Measurements from ENCODE around the gene ZNF215. TPM values are rescaled to one million over a fixed set of nuclear protein-coding genes. Genes with fewer than 3 reads are reported as not detected.
"Not testable (repeated sequence)": the region's sequence is repeated elsewhere in the genome, so short reads cannot be mapped to it uniquely, and the experiment has no call there.

Gene ZNF215
- total RNA-seq, 1 donor from 2014 or later, result 2.9 TPM

- Mint-ChIP-seq H3K4me3 (ENCODE audit: unreplicated experiment) (no peak overlapping the region), H3K9me3 (ENCODE audit: unreplicated experiment) (no peaks in the 10 kb centered on the region), H3K36me3 (ENCODE audit: low read depth, unreplicated experiment) (no peaks in the 10 kb centered on the region), H3K4me1 (ENCODE audit: low read depth, unreplicated experiment) (no peaks in the 10 kb centered on the region), H3K27ac (ENCODE audit: unreplicated experiment) (no peak overlapping the region), H3K27me3 (ENCODE audit: low read depth, unreplicated experiment) (no peaks in the 10 kb centered on the region)
- Histone ChIP-seq H3K27me3 (ENCODE audit: insufficient read depth, low read length) (no peaks in the 10 kb centered on the region), H3K9ac (ENCODE audit: low read length) (no peak overlapping the region), H3K4me2 (ENCODE audit: low read length) (no peak overlapping the region), H4K20me1 (ENCODE audit: insufficient read depth, low read length) (no peaks in the 10 kb centered on the region), H2AFZ (ENCODE audit: low read depth, low read length) (no peak overlapping the region), H3K27ac (ENCODE audit: low read depth, low read length) (no peak overlapping the region), H3K79me2 (ENCODE audit: insufficient read depth, low read length) (peaks cover 6% of the 10 kb centered on the region), H3K4me1 (ENCODE audit: insufficient read depth, low read length) (peaks cover 6% of the 10 kb centered on the region), H3K4me3 (ENCODE audit: insufficient read depth, low read depth, low read length) (no peak overlapping the region), H3K9me3 (ENCODE audit: insufficient read depth, low read depth, low read length) (no peaks in the 10 kb centered on the region), H3K36me3 (ENCODE audit: insufficient read depth, low read length) (no peaks in the 10 kb centered on the region)
- TF ChIP-seq CTCF (IDR thresholded peaks at IDR 0.05; ENCODE audit: insufficient read depth, low read depth, low read length) (no peak), EZH2 (IDR thresholded peaks at IDR 0.05; ENCODE audit: insufficient read depth, low read length) (no peak)
- no peak for DNase-seq (ENCODE audit: low read depth)
- no peak for FAIRE-seq
Observed at GRCh38 chr11:6932145-6932544, 5.9 kb downstream of the ZNF215 start.

GRCh38 chr11:6941970-6942369 lies 15.7 kb downstream of the ZNF215 start:
- H3K9me3 Mint-ChIP-seq (ENCODE audit: unreplicated experiment), result no peaks in the 10 kb centered on the region
- Histone ChIP-seq H3K4me1 (ENCODE audit: insufficient read depth, low read length) (no peaks in the 10 kb centered on the region), H2AFZ (ENCODE audit: low read depth, low read length) (no peak overlapping the region), H3K9me3 (ENCODE audit: insufficient read depth, low read depth, low read length) (no peaks in the 10 kb centered on the region), H3K27ac (ENCODE audit: low read depth, low read length) (no peak overlapping the region), H3K9ac (ENCODE audit: low read length) (no peak overlapping the region), H3K4me2 (ENCODE audit: low read length) (no peak overlapping the region), H4K20me1 (ENCODE audit: insufficient read depth, low read length) (no peaks in the 10 kb centered on the region), H3K27me3 (ENCODE audit: insufficient read depth, low read length) (no peaks in the 10 kb centered on the region), H3K36me3 (ENCODE audit: insufficient read depth, low read length) (no peaks in the 10 kb centered on the region), H3K4me3 (ENCODE audit: insufficient read depth, low read depth, low read length) (no peak overlapping the region), H3K79me2 (ENCODE audit: insufficient read depth, low read length) (no peaks in the 10 kb centered on the region)
- peaks cover 3% of the 10 kb centered on the region for H3K36me3 Mint-ChIP-seq (ENCODE audit: low read depth, unreplicated experiment)
- H3K4me3 Mint-ChIP-seq (ENCODE audit: unreplicated experiment), result no peak overlapping the region
- no peak for FAIRE-seq
- H3K27me3 Mint-ChIP-seq (ENCODE audit: low read depth, unreplicated experiment), result no peaks in the 10 kb centered on the region
- DNase-seq (ENCODE audit: low read depth), result no peak
- H3K27ac Mint-ChIP-seq (ENCODE audit: unreplicated experiment), result no peak overlapping the region
- no peak for TF ChIP-seq EZH2 (IDR thresholded peaks at IDR 0.05; ENCODE audit: insufficient read depth, low read length)
- TF ChIP-seq CTCF (IDR thresholded peaks at IDR 0.05; ENCODE audit: insufficient read depth, low read depth, low read length), result no peak
- H3K4me1 Mint-ChIP-seq (ENCODE audit: low read depth, unreplicated experiment), result no peaks in the 10 kb centered on the region

GRCh38 chr11:6943131-6943530 lies 16.9 kb downstream of the ZNF215 start:
- Mint-ChIP-seq H3K9me3 (ENCODE audit: unreplicated experiment) (no peaks in the 10 kb centered on the region), H3K4me1 (ENCODE audit: low read depth, unreplicated experiment) (no peaks in the 10 kb centered on the region), H3K4me3 (ENCODE audit: unreplicated experiment) (no peak overlapping the region), H3K36me3 (ENCODE audit: low read depth, unreplicated experiment) (peaks cover 3% of the 10 kb centered on the region), H3K27ac (ENCODE audit: unreplicated experiment) (no peak overlapping the region), H3K27me3 (ENCODE audit: low read depth, unreplicated experiment) (no peaks in the 10 kb centered on the region)
- H3K36me3 ChIP-seq (ENCODE audit: insufficient read depth, low read length), result no peaks in the 10 kb centered on the region
- H3K9me3 ChIP-seq (ENCODE audit: insufficient read depth, low read depth, low read length), result no peaks in the 10 kb centered on the region
- H3K4me2 ChIP-seq (ENCODE audit: low read length), result no peak overlapping the region
- H3K27me3 ChIP-seq (ENCODE audit: insufficient read depth, low read length), result no peaks in the 10 kb centered on the region
- FAIRE-seq (no peak), DNase-seq (ENCODE audit: low read depth) (peak; percentile 18)
- H3K4me1 ChIP-seq (ENCODE audit: insufficient read depth, low read length), result no peaks in the 10 kb centered on the region
- H3K79me2 ChIP-seq (ENCODE audit: insufficient read depth, low read length), result no peaks in the 10 kb centered on the region
- H4K20me1 ChIP-seq (ENCODE audit: insufficient read depth, low read length), result no peaks in the 10 kb centered on the region
- H3K9ac ChIP-seq (ENCODE audit: low read length), result no peak overlapping the region
- TF ChIP-seq CTCF (IDR thresholded peaks at IDR 0.05; ENCODE audit: insufficient read depth, low read depth, low read length), result no peak
- no peak for TF ChIP-seq EZH2 (IDR thresholded peaks at IDR 0.05; ENCODE audit: insufficient read depth, low read length)
- no peak overlapping the region for H2AFZ ChIP-seq (ENCODE audit: low read depth, low read length)
- no peak overlapping the region for H3K4me3 ChIP-seq (ENCODE audit: insufficient read depth, low read depth, low read length)
- no peak overlapping the region for H3K27ac ChIP-seq (ENCODE audit: low read depth, low read length)

GRCh38 chr11:6954248-6954647 lies 28.0 kb downstream of the ZNF215 start:
- H3K4me3 ChIP-seq (ENCODE audit: insufficient read depth, low read depth, low read length); H3K36me3 ChIP-seq (ENCODE audit: insufficient read depth, low read length); H3K27ac Mint-ChIP-seq (ENCODE audit: unreplicated experiment); H3K4me1 Mint-ChIP-seq (ENCODE audit: low read depth, unreplicated experiment); H3K27ac ChIP-seq (ENCODE audit: low read depth, low read length); H3K4me2 ChIP-seq (ENCODE audit: low read length); H3K36me3 Mint-ChIP-seq (ENCODE audit: low read depth, unreplicated experiment); DNase-seq (ENCODE audit: low read depth); H3K9ac ChIP-seq (ENCODE audit: low read length); H3K27me3 Mint-ChIP-seq (ENCODE audit: low read depth, unreplicated experiment); H4K20me1 ChIP-seq (ENCODE audit: insufficient read depth, low read length); H3K27me3 ChIP-seq (ENCODE audit: insufficient read depth, low read length); H3K9me3 Mint-ChIP-seq (ENCODE audit: unreplicated experiment); H3K4me3 Mint-ChIP-seq (ENCODE audit: unreplicated experiment); H2AFZ ChIP-seq (ENCODE audit: low read depth, low read length); H3K9me3 ChIP-seq (ENCODE audit: insufficient read depth, low read depth, low read length); H3K4me1 ChIP-seq (ENCODE audit: insufficient read depth, low read length); H3K79me2 ChIP-seq (ENCODE audit: insufficient read depth, low read length); FAIRE-seq: not testable (repeated sequence)
